Heart right ventricle (tissue), 16 donors: ENCODE data around the gene NHS. TPM values are rescaled to one million over a fixed set of nuclear protein-coding genes. Genes with fewer than 3 reads are reported as not detected.

Experiments used
- ATAC-seq, 8 donors: fragments of 200-7000 bp; cut with Tn5 transposase; one replicate each; pipeline ENCODE4 v1.9.1; 2020; ENCODE audit warnings: mild to moderate bottlenecking in 8 of 8, moderate library complexity in 8 of 8, moderate number of reproducible peaks in 1 of 8
- DNase-seq, 2 donors: peaks; one replicate each; pipeline ENCODE4 v3.0.0-alpha.2; 2020
- H3K27ac ChIP-seq, 10 donors: fragments of 200-600 bp; sonication (generic) in 2 of 10; one replicate each; pipeline versions ENCODE4 v1.5.0 to v1.8.0; 2020 to 2022; ENCODE audit warnings: mild to moderate bottlenecking in 3 of 10
- H3K27me3 ChIP-seq, 7 donors: fragments of 200-600 bp; one replicate each; pipeline ENCODE4 v1.8.0; 2021 to 2022; ENCODE audit warnings: mild to moderate bottlenecking in 2 of 7
- H3K36me3 ChIP-seq, 9 donors: fragments of 200-600 bp; sonication (generic) in 1 of 9; one replicate each; pipeline versions ENCODE4 v1.5.0 to v1.8.0; 2020 to 2022; ENCODE audit warnings: mild to moderate bottlenecking in 2 of 9
- H3K4me1 ChIP-seq, 9 donors: fragments of 200-600 bp; sonication (generic) in 1 of 9; one replicate each; pipeline versions ENCODE4 v1.5.0 to v1.8.0; 2020 to 2022; ENCODE audit warnings: mild to moderate bottlenecking in 4 of 9
- H3K4me3 ChIP-seq, 10 donors: fragments of 200-600 bp; sonication (generic) in 2 of 10; one replicate each; pipeline versions ENCODE4 v1.5.0 to v1.8.0; 2020 to 2022; ENCODE audit warnings: mild to moderate bottlenecking in 7 of 10, moderate library complexity in 2 of 10
- H3K9me3 ChIP-seq, 11 donors: fragments of 200-600 bp in 10 of 11; sonication (generic) in 2 of 11; one replicate each; pipeline versions ENCODE4 v1.5.0 to v1.8.0; 2013 to 2022; ENCODE audit warnings: mild to moderate bottlenecking in 2 of 11, control low read depth in 1 of 11, moderate library complexity in 1 of 11
- WGBS, 2 donors: extraction: QIAGEN DNeasy Blood & Tissue Kit; methylation state at CpG; one replicate each; pipeline ENCODE4 v1.1.7; 2013; ENCODE audit warnings: inconsistent platforms in 1 of 2; 5-methylcytosine and 5-hydroxymethylcytosine counted together
- intact Hi-C, 10 donors: fragments of 100-400 bp; cut with DNase I; formaldehyde crosslinking; loops; one replicate each; pipeline versions ENCODE4 v1.11.1 to v1.14.2; 2022
- polyA plus RNA-seq, 2 donors: library from polyadenylated mRNA; stranded (reverse); fragments of 200-250 nt; gene quantifications; one replicate each; pipeline ENCODE4 v1.2.3, GENCODE V29; 2013
- total RNA-seq, 10 donors: library from RNA; stranded (reverse); fragmentation: NEBNext Ultra II Directional in 3 of 10; extraction: Animal tissue kit (Norgen Biotek cat#: 25700) in 3 of 10; gene quantifications; one replicate each; pipeline versions ENCODE4 v1.2.1 to v1.2.4, GENCODE V29; 2021 to 2023
- TF ChIP-seq, protein P1 (sequence below), 9 donors: fragments of 200-600 bp; sonication (generic) in 2 of 9; IDR thresholded peaks; one replicate each; pipeline versions ENCODE4 v1.5.0 to v1.8.0; 2021 to 2022; ENCODE audit warnings: antibody characterized with exemption in 9 of 9, mild to moderate bottlenecking in 5 of 9, moderate library complexity in 1 of 9
- donor health status: Arrhythmogenic right ventricular cardiomyopathy.
- donor health status: ischemic (EF 13 %, LVEDD 7.1; RV severe dilation, severe dysfunction).
- donor health status: healthy with polysubstance abuse.
- donor health status: DM: no; HTN: yes; CAD: no.
- donor health status: DM: no; HTN: no; CAD: no.
- donor health status: ischemic (EF 25% LVEDD 6.9; RV normal size, moderate dysfunction).
- donor health status: ischemic (EF 25% LVEDD 5.7; RV mildly dilated, moderate dysfunction).
- donor health status: healthy.
- donor health status: DM: yes; HTN: yes; CAD: no.
- donor health status: Ischemic cardiomyopathy.
- donor health status: ischemic (EF 35%, LVEDD 5.7; RV mildly dilated, moderate dysfunction).
- donor health status: nonischemic (EF 11% LVEDD 7.7; RV severe dilation, severe dysfunction).
- donor health status: DM: yes; HTN: yes; CAD: no.
- donor health status: PGD.
- donor health status: ischemic (EF 29% LVEDD 5.4; RV normal size, mild dysfunction).
- donor health status: nonischemic (EF 23%, LVEDD 6.1; RV moderate dilation, normal function).

Gene NHS
- total and polyA plus RNA-seq, 12 donors: 0.20 to 2.7 (median 1.2) TPM

GRCh38 chrX:17527922-17528321, 152.9 kb downstream of the NHS start:
- Histone ChIP-seq H3K36me3 (no peaks in the 10 kb centered on the region), H3K4me1 (peaks cover 0 to 25% (median 4%) of the 10 kb centered on the region in 9 donors), H3K9me3 (no peaks in the 10 kb centered on the region), H3K4me3 (no peak overlapping the region), H3K27me3 (no peaks in the 10 kb centered on the region), H3K27ac (peak overlapping the region in 8 of 10 donors; percentile 15 to 82 (median 58))
- no peak for DNase-seq
- whole genome bisulfite sequencing, 2 donors: 86 to 100% methylated on average over 1 of the region's 1 CpG
- intact Hi-C loops: loop anchor here in 2 of 10 donors (5.0 to 10.0 kb wide), 2 partner anchors 153 to 156 kb away; partner anchors contain the start of gene NHS (in 1 of the 2)
- TF ChIP-seq, protein P1, sequence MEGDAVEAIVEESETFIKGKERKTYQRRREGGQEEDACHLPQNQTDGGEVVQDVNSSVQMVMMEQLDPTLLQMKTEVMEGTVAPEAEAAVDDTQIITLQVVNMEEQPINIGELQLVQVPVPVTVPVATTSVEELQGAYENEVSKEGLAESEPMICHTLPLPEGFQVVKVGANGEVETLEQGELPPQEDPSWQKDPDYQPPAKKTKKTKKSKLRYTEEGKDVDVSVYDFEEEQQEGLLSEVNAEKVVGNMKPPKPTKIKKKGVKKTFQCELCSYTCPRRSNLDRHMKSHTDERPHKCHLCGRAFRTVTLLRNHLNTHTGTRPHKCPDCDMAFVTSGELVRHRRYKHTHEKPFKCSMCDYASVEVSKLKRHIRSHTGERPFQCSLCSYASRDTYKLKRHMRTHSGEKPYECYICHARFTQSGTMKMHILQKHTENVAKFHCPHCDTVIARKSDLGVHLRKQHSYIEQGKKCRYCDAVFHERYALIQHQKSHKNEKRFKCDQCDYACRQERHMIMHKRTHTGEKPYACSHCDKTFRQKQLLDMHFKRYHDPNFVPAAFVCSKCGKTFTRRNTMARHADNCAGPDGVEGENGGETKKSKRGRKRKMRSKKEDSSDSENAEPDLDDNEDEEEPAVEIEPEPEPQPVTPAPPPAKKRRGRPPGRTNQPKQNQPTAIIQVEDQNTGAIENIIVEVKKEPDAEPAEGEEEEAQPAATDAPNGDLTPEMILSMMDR (IDR thresholded peaks at IDR 0.05): no peak
- peak in 5 of 8 donors; percentile 16 to 55 (median 19) for ATAC-seq

- ATAC-seq: peak in 1 of 8 donors; percentile 44
- Histone ChIP-seq H3K4me1 (peaks cover 0 to 25% (median 4%) of the 10 kb centered on the region in 9 donors), H3K27me3 (no peaks in the 10 kb centered on the region), H3K27ac (peak overlapping the region in 1 of 10 donors; percentile 82), H3K4me3 (no peak overlapping the region), H3K9me3 (no peaks in the 10 kb centered on the region), H3K36me3 (no peaks in the 10 kb centered on the region)
- no peak for DNase-seq
- TF ChIP-seq, protein P1 (IDR thresholded peaks at IDR 0.05): no peak
- WGBS, 2 donors: 52 to 55% methylated on average over 6 of the region's 6 CpGs
- intact Hi-C loops: loop anchor here in 2 of 10 donors (5.0 to 10.0 kb wide), 2 partner anchors 154 to 157 kb away; partner anchors contain the start of gene NHS (in 1 of the 2)
These were observed 154.2 kb downstream of the NHS start for GRCh38 chrX:17529151-17529745.

GRCh38 chrX:17531500-17531899, 156.5 kb downstream of the NHS start:
- DNase-seq: no peak
- Histone ChIP-seq H3K27ac (no peak overlapping the region), H3K4me1 (peaks cover 0 to 25% (median 4%) of the 10 kb centered on the region in 9 donors), H3K36me3 (no peaks in the 10 kb centered on the region), H3K4me3 (no peak overlapping the region), H3K27me3 (peaks cover 0 to 8% (median 0%) of the 10 kb centered on the region in 7 donors), H3K9me3 (no peaks in the 10 kb centered on the region)
- TF ChIP-seq, protein P1 (IDR thresholded peaks at IDR 0.05): no peak
- WGBS, 2 donors: 89 to 93% methylated on average over 3 of the region's 3 CpGs
- intact Hi-C loops: loop anchor here in 8 of 10 donors (5.0 to 10.0 kb wide), 6 partner anchors 53 to 951 kb away; no protein-coding TSS in a partner anchor
- no peak for ATAC-seq

DNA sequence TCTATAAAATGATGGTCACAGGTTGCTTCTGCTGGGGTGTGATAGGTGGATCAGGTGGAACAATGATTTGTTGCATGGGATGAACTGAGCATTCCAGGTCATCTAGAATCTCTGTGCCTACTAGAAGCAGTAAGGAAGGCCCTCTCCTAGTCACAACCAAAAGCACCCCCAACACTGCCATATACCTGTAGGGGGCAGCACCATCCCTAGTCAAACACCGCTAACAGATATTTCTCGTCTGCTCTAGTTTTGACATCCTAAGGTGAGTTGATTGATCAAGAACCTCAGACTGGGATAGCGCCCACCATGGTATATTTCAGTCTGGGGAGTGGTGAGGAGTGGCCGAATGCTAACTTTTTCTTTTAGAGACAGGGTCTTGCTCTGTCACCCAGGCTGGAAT, 160.2 kb downstream of the NHS start:
- WGBS, 2 donors: 85 to 95% methylated on average over 4 of the region's 4 CpGs
- Histone ChIP-seq H3K4me1 (no peaks in the 10 kb centered on the region), H3K27ac (no peak overlapping the region), H3K4me3 (no peak overlapping the region), H3K36me3 (no peaks in the 10 kb centered on the region), H3K27me3 (peaks cover 0 to 17% (median 0%) of the 10 kb centered on the region in 7 donors), H3K9me3 (peaks cover 0 to 5% (median 0%) of the 10 kb centered on the region in 11 donors)
- intact Hi-C loops: loop anchor here in 8 of 10 donors (2.0 to 10.0 kb wide), 8 partner anchors 50 to 293 kb away; no protein-coding TSS in a partner anchor
- peak in 1 of 2 donors; percentile 7 for DNase-seq
- TF ChIP-seq, protein P1 (IDR thresholded peaks at IDR 0.05): peak in 8 of 9 donors; percentile 21 to 51 (median 44)
- ATAC-seq: peak in 1 of 8 donors; percentile 48
